ENCODE results near the gene YKT6.

Gene YKT6

GRCh38 chr7:44220358-44221112, 19.8 kb downstream of the YKT6 start:
- no peak for DNase-seq

GRCh38 chr7:44221231-44221791, 20.5 kb downstream of the YKT6 start:
- DNase-seq: no peak

- no peak for DNase-seq
These were observed 21.3 kb downstream of the YKT6 start for GRCh38 chr7:44222074-44222473.

- no peak for DNase-seq
These were observed 22.0 kb downstream of the YKT6 start for GRCh38 chr7:44222776-44223261.

- no peak for DNase-seq
These were observed 22.7 kb downstream of the YKT6 start for GRCh38 chr7:44223362-44224079.

- DNase-seq: no peak
These were observed 23.5 kb downstream of the YKT6 start for GRCh38 chr7:44224080-44224973.

GRCh38 chr7:44224974-44225565, 24.3 kb downstream of the YKT6 start:
- DNase-seq: no peak

- no peak for DNase-seq
These were observed 25.0 kb downstream of the YKT6 start for GRCh38 chr7:44225566-44226395.

- DNase-seq: no peak
These were observed 25.6 kb downstream of the YKT6 start for GRCh38 chr7:44226396-44226753.

- DNase-seq: no peak
These were observed 27.1 kb downstream of the YKT6 start for GRCh38 chr7:44227911-44228310.

GRCh38 chr7:44228571-44229350, 28.0 kb downstream of the YKT6 start:
- no peak for DNase-seq

GRCh38 chr7:44229546-44230105, 28.8 kb downstream of the YKT6 start:
- DNase-seq: no peak

- DNase-seq: no peak
These were observed 29.5 kb downstream of the YKT6 start for GRCh38 chr7:44230286-44230685.

GRCh38 chr7:44231088-44231487, 30.3 kb downstream of the YKT6 start:
- no peak for DNase-seq

- DNase-seq: no peak
These were observed 31.6 kb downstream of the YKT6 start for GRCh38 chr7:44232396-44232795.

GRCh38 chr7:44232901-44233715, 32.3 kb downstream of the YKT6 start:
- no peak for DNase-seq

- no peak for DNase-seq
These were observed 34.3 kb downstream of the YKT6 start for GRCh38 chr7:44235066-44235465.

GRCh38 chr7:44235582-44236332, 35.0 kb downstream of the YKT6 start:
- DNase-seq: no peak

- DNase-seq: no peak
These were observed 35.6 kb downstream of the YKT6 start for GRCh38 chr7:44236333-44236728.
